Panc1 (cell line): Measurements from ENCODE around the gene SH3TC1.

Source experiments
- CTCF ChIP-seq: fragments of 450-650 bp; IDR thresholded peaks from 2 replicates; pipeline ENCODE4 v1.5.1; 2017; ENCODE audit warnings: mild to moderate bottlenecking
- POLR2AphosphoS5 ChIP-seq: IDR thresholded peaks from 2 replicates; pipeline ENCODE4 v1.6.1; 2012; ENCODE audit warnings: mild to moderate bottlenecking, low read depth, low read length, moderate library complexity
- TF ChIP-seq, protein P1 (sequence below), 2 experiments: IDR thresholded peaks; 2 replicates each; pipeline ENCODE4 v1.6.1; 2011 to 2012; ENCODE audit warnings: low read depth in 2 of 2, control low read depth in 1 of 2, low read length in 1 of 2, mild to moderate bottlenecking in 1 of 2, moderate library complexity in 1 of 2; ENCODE audit not compliant: insufficient read depth in 1 of 2

DNA sequence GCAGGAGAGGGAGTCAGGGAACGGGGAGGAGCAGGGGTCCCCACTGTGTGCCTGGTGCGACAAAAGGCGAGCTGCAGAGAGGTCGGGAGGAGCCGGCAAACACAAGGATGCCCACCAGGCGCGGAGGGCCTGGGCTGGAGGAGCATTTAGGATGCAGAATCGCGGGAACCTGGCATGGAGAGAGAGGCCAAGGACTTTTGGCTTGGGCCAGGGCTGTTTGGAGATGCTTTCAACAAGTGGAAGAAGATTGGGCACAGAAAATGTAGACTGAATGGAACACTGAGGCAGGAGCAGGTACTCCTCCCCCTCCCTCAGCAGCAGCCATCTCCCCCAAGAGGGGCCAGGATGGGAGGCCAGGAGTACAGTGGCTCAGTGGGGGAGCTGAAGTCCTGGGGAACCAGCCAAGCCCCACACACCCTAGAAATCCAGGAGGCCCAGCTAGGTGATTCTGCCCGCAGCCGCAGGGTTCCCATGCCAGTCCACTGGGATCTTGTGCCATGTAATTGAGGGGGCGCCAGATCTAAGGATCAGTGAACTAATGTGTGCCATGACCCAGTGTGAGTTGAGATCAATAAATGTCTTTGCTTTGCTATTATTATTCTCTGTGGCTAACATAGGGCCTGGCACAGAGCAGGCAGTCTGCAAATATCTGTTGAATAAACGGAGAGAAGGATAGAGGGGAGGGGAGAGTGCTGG lies 39.4 kb upstream of the SH3TC1 start:
- TF ChIP-seq, protein P1, sequence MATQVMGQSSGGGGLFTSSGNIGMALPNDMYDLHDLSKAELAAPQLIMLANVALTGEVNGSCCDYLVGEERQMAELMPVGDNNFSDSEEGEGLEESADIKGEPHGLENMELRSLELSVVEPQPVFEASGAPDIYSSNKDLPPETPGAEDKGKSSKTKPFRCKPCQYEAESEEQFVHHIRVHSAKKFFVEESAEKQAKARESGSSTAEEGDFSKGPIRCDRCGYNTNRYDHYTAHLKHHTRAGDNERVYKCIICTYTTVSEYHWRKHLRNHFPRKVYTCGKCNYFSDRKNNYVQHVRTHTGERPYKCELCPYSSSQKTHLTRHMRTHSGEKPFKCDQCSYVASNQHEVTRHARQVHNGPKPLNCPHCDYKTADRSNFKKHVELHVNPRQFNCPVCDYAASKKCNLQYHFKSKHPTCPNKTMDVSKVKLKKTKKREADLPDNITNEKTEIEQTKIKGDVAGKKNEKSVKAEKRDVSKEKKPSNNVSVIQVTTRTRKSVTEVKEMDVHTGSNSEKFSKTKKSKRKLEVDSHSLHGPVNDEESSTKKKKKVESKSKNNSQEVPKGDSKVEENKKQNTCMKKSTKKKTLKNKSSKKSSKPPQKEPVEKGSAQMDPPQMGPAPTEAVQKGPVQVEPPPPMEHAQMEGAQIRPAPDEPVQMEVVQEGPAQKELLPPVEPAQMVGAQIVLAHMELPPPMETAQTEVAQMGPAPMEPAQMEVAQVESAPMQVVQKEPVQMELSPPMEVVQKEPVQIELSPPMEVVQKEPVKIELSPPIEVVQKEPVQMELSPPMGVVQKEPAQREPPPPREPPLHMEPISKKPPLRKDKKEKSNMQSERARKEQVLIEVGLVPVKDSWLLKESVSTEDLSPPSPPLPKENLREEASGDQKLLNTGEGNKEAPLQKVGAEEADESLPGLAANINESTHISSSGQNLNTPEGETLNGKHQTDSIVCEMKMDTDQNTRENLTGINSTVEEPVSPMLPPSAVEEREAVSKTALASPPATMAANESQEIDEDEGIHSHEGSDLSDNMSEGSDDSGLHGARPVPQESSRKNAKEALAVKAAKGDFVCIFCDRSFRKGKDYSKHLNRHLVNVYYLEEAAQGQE (IDR thresholded peaks at IDR 0.05; ENCODE audit: insufficient read depth in 1 of 2, low read depth in 2 of 2, low read length in 1 of 2) = no peak
- no peak for TF ChIP-seq CTCF
- TF ChIP-seq POLR2AphosphoS5 = no peak
